ENCODE data around the gene SEC14L2.

Gene SEC14L2

GRCh38 chr22:30406400-30406799 lies 9.6 kb downstream of the SEC14L2 start:
- no peak for TF ChIP-seq CTCF (IDR thresholded peaks at IDR 0.05; ENCODE audit: insufficient read depth, missing control alignments)
- no peak for FAIRE-seq
- DNase-seq (ENCODE audit: insufficient read length, low spot score), result no peak

GRCh38 chr22:30408388-30409102 lies 11.7 kb downstream of the SEC14L2 start:
- TF ChIP-seq CTCF (IDR thresholded peaks at IDR 0.05; ENCODE audit: insufficient read depth, missing control alignments), result no peak
- FAIRE-seq, result no peak
- DNase-seq (ENCODE audit: insufficient read length, low spot score), result no peak

- no peak for DNase-seq (ENCODE audit: insufficient read length, low spot score)
- FAIRE-seq, result no peak
- TF ChIP-seq CTCF (IDR thresholded peaks at IDR 0.05; ENCODE audit: insufficient read depth, missing control alignments), result no peak
Observed at GRCh38 chr22:30411780-30412179, 15.0 kb downstream of the SEC14L2 start.

- no peak for FAIRE-seq
- TF ChIP-seq CTCF (IDR thresholded peaks at IDR 0.05; ENCODE audit: insufficient read depth, missing control alignments), result no peak
- DNase-seq (ENCODE audit: insufficient read length, low spot score), result no peak
Observed at GRCh38 chr22:30413001-30413400, 16.2 kb downstream of the SEC14L2 start.

- DNase-seq (ENCODE audit: insufficient read length, low spot score) (no peak), FAIRE-seq (no peak)
- no peak for TF ChIP-seq CTCF (IDR thresholded peaks at IDR 0.05; ENCODE audit: insufficient read depth, missing control alignments)
Observed at GRCh38 chr22:30413745-30414524, 17.1 kb downstream of the SEC14L2 start.

GRCh38 chr22:30414525-30415047 lies 17.8 kb downstream of the SEC14L2 start:
- TF ChIP-seq CTCF (IDR thresholded peaks at IDR 0.05; ENCODE audit: insufficient read depth, missing control alignments), result no peak
- FAIRE-seq (no peak), DNase-seq (ENCODE audit: insufficient read length, low spot score) (no peak)

GRCh38 chr22:30416403-30416802 lies 19.6 kb downstream of the SEC14L2 start:
- no peak for DNase-seq (ENCODE audit: insufficient read length, low spot score)
- no peak for FAIRE-seq

More at GRCh38 chr22:30416403-30416802, 19.6 kb downstream of the SEC14L2 start:
- no peak for TF ChIP-seq CTCF (IDR thresholded peaks at IDR 0.05; ENCODE audit: insufficient read depth, missing control alignments)

Data from D721Med (cell line).